GM12875 (cell line): ENCODE results near the gene MORN1.

Source experiments
- H3K4me3 ChIP-seq: one replicate; pipeline ENCODE4 v1.5.1; 2011; ENCODE audit warnings: low read depth, low read length, control low read depth
- CTCF ChIP-seq: IDR thresholded peaks from 2 replicates; pipeline ENCODE4 v1.5.1; 2011; ENCODE audit warnings: low read depth, mild to moderate bottlenecking, control low read depth, inconsistent platforms, low read length, moderate library complexity, borderline replicate concordance; ENCODE audit not compliant: insufficient read depth

The MORN1 gene

DNA sequence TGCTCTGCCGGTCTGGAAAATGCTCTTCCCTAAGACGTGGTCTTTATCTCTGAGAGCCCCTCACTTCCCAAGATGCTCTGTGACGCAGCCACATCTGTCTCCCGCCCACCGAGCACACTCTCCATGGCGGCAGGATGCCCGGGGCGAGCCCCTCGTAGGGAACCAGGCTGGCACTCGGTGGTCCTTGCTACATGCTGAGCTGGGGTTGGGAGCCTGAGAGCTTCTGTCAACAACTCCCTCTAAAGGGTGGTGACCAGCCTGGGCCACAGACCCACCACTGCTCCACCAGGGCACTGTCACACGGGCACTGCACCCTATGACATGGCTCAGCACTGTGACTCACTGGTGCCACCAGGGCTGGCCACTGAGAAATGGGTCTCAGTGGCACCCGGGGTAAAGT is 18.4 kb upstream of the MORN1 start:
- TF ChIP-seq CTCF = no peak
- H3K4me3 ChIP-seq = no peak overlapping the region

DNA sequence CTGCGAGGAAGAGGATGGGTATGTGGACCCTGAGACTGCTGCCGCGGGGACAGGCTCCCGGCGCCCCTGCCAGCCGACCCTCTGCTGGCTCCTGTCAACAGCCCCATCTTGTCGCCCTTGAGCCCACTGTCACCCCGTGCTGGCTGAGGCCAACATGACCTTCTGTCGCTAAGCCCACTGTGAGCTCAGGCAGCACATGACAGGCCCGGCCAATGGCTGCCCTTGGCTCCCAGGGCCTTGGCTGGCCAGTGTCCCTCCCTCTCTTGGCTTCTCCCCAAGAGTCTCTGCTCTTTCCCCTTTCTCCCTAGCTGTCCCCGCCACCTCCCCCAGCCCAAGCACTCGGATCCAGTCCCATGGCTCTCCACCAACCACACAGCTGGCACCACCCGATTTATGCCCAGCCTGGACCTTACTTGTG is 17.5 kb upstream of the MORN1 start:
- no peak overlapping the region for H3K4me3 ChIP-seq
- TF ChIP-seq CTCF = no peak

DNA sequence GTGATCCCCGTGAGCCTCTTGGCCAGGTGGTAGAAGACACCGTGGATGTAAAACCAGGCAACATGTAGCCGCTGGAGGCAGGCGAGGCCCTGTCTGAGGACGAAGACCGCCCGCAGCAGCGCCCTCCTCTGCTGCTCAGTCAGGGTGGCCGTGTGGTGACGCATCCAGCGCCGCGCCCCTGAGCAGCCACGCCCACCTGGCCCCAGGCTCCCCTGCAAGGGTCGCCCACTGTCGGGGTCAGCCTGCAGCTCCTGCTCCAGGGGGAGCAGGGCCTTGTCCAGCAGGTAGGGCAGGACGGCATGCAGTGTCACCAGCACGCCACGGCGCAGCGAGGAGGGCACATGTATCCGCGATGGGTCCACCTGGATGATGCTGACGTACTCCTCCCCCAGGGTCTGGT is 17.1 kb upstream of the MORN1 start:
- TF ChIP-seq CTCF = no peak
- H3K4me3 ChIP-seq = no peak overlapping the region

- H3K4me3 ChIP-seq = no peak overlapping the region
- no peak for TF ChIP-seq CTCF
These were observed 16.6 kb upstream of the MORN1 start for GRCh38 chr1:2407991-2408275.

- no peak for TF ChIP-seq CTCF
- no peak overlapping the region for H3K4me3 ChIP-seq
These were observed 16.0 kb upstream of the MORN1 start for GRCh38 chr1:2407166-2407990.

DNA sequence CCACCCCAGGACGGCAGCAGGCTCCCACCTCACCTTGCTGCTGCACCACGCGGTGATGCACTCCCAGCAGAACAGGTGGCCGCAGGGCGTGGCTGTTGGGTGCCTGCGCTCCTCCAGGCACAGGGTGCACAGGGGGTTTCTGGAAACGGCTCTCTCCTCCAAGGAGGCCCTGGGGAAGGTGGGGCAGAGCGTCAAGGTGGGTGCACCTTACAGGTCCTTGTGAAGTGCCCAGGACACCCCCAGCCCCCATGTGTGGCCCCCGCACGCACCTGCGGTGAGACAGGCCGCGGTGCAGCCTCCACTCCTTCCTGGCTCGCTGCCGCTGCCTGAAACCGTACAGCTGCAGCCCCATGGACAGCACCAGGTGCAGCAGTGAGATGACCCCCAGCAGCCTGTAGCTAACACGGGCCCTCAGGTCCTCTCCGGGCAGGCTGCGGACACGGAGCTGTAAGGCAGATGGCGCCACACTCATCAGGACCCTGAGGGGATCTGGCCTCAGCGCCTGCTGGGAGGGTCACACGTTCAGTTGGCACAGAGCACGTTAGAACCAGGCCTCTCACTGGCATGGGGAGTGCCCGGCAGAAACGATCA is 15.2 kb upstream of the MORN1 start:
- no peak for TF ChIP-seq CTCF
- H3K4me3 ChIP-seq = no peak overlapping the region
